ENCODE results near the gene TNFRSF1A. TPM values are rescaled to one million over a fixed set of nuclear protein-coding genes. Genes with fewer than 3 reads are reported as not detected.

The TNFRSF1A gene
- total RNA-seq, 2 experiments from 2014 or later = 16.3 to 19.2 TPM

GRCh38 chr12:6323995-6324711 lies 17.7 kb downstream of the TNFRSF1A start:
- Mint-ChIP-seq H3K27ac (peak overlapping the region; percentile 85), H3K9me3 (no peaks in the 10 kb centered on the region), H3K27me3 (no peaks in the 10 kb centered on the region), H3K4me3 (peak overlapping the region; percentile 86), H3K4me1 (ENCODE audit: low read depth) (peaks cover 56% of the 10 kb centered on the region), H3K36me3 (ENCODE audit: low read depth) (peaks cover 22% of the 10 kb centered on the region)
- no peak for TF ChIP-seq CTCF (IDR thresholded peaks at IDR 0.05)
- peaks cover 40% of the 10 kb centered on the region for H3K4me1 ChIP-seq (ENCODE audit: insufficient read depth, low read length)
- no peaks in the 10 kb centered on the region for H3K27me3 ChIP-seq (ENCODE audit: control insufficient read depth in 1 of 2, insufficient read depth in 2 of 2, low read length in 2 of 2)
- ATAC-seq (ENCODE audit: poor library complexity) (no peak), DNase-seq (no peak)
- H3K36me3 ChIP-seq (ENCODE audit: insufficient read depth, low read length) = peaks cover 22% of the 10 kb centered on the region
- POLR2A ChIA-PET = interaction anchor here (1.1 to 2.6 kb wide), 9 partner anchors 11 to 146 kb away, joined by 3 to 16 read pairs (median 9); partner anchors contain the start of genes TNFRSF1A and VAMP1
- CTCF ChIA-PET = interaction anchor here (0.8 to 2.6 kb wide), 11 partner anchors 10 to 147 kb away, joined by 3 to 30 read pairs (median 8); partner anchors contain the start of gene VAMP1
- intact Hi-C loops (cut with DNase I, micrococcal nuclease) = loop anchor here in 1 of 2 experiments (2.0 to 5.0 kb wide), 4 partner anchors 13 to 213 kb away; no protein-coding TSS in a partner anchor
- peak overlapping the region; percentile 12 for H3K4me3 ChIP-seq (ENCODE audit: low read length)
- H3K27ac ChIP-seq (ENCODE audit: low read depth in 1 of 2, low read length in 2 of 2) = peak overlapping the region; percentile 12 to 47
- H3K9me3 ChIP-seq (ENCODE audit: control insufficient read depth in 1 of 2, insufficient read depth in 1 of 2, low read length in 2 of 2) = no peaks in the 10 kb centered on the region

- Mint-ChIP-seq H3K27me3 (no peaks in the 10 kb centered on the region), H3K36me3 (ENCODE audit: low read depth) (peaks cover 16% of the 10 kb centered on the region), H3K4me3 (peak overlapping the region; percentile 86), H3K27ac (peak overlapping the region; percentile 85), H3K9me3 (no peaks in the 10 kb centered on the region), H3K4me1 (ENCODE audit: low read depth) (peaks cover 60% of the 10 kb centered on the region)
- H3K4me3 ChIP-seq (ENCODE audit: low read length) = peak overlapping the region; percentile 12
- ATAC-seq (ENCODE audit: poor library complexity) (peak; percentile 89), DNase-seq (peak in 7 of 14 experiments; percentile 18 to 83 (median 63))
- ChIA-PET CTCF (interaction anchor here (0.8 to 2.6 kb wide), 13 partner anchors 11 to 211 kb away, joined by 3 to 30 read pairs (median 7); partner anchors contain the start of gene VAMP1), POLR2A (interaction anchor here (0.7 to 2.6 kb wide), 11 partner anchors 11 to 215 kb away, joined by 3 to 16 read pairs (median 7); partner anchors contain the start of genes TNFRSF1A and VAMP1)
- intact Hi-C loops (cut with DNase I, micrococcal nuclease) = loop anchor here in 1 of 2 experiments (2.0 to 5.0 kb wide), 4 partner anchors 13 to 214 kb away; no protein-coding TSS in a partner anchor
- H3K27me3 ChIP-seq (ENCODE audit: control insufficient read depth in 1 of 2, insufficient read depth in 2 of 2, low read length in 2 of 2) = no peaks in the 10 kb centered on the region
- H3K9me3 ChIP-seq (ENCODE audit: control insufficient read depth in 1 of 2, insufficient read depth in 1 of 2, low read length in 2 of 2) = no peaks in the 10 kb centered on the region
- peaks cover 45% of the 10 kb centered on the region for H3K4me1 ChIP-seq (ENCODE audit: insufficient read depth, low read length)
- peaks cover 15% of the 10 kb centered on the region for H3K36me3 ChIP-seq (ENCODE audit: insufficient read depth, low read length)
- TF ChIP-seq CTCF (IDR thresholded peaks at IDR 0.05) = peak; percentile 72
- H3K27ac ChIP-seq (ENCODE audit: low read depth in 1 of 2, low read length in 2 of 2) = peak overlapping the region; percentile 12 to 13
These were observed 18.4 kb downstream of the TNFRSF1A start for GRCh38 chr12:6323340-6323994.

GRCh38 chr12:6322969-6323339 lies 18.9 kb downstream of the TNFRSF1A start:
- Mint-ChIP-seq H3K9me3 (no peaks in the 10 kb centered on the region), H3K27me3 (no peaks in the 10 kb centered on the region), H3K27ac (peak overlapping the region; percentile 85), H3K4me3 (peak overlapping the region; percentile 86), H3K36me3 (ENCODE audit: low read depth) (peaks cover 11% of the 10 kb centered on the region), H3K4me1 (ENCODE audit: low read depth) (peaks cover 65% of the 10 kb centered on the region)
- POLR2A ChIA-PET = interaction anchor here (0.7 to 2.6 kb wide), 11 partner anchors 12 to 215 kb away, joined by 3 to 16 read pairs (median 7); partner anchors contain the start of genes TNFRSF1A and VAMP1
- CTCF ChIA-PET = interaction anchor here (0.8 to 2.6 kb wide), 11 partner anchors 11 to 212 kb away, joined by 3 to 30 read pairs (median 8); partner anchors contain the start of gene VAMP1
- peaks cover 50% of the 10 kb centered on the region for H3K4me1 ChIP-seq (ENCODE audit: insufficient read depth, low read length)
- H3K4me3 ChIP-seq (ENCODE audit: low read length) = no peak overlapping the region
- intact Hi-C loops (cut with DNase I, micrococcal nuclease) = loop anchor here in 1 of 2 experiments (2.0 to 5.0 kb wide), 4 partner anchors 14 to 214 kb away; no protein-coding TSS in a partner anchor
- H3K27me3 ChIP-seq (ENCODE audit: control insufficient read depth in 1 of 2, insufficient read depth in 2 of 2, low read length in 2 of 2) = no peaks in the 10 kb centered on the region
- no peak overlapping the region for H3K27ac ChIP-seq (ENCODE audit: low read depth in 1 of 2, low read length in 2 of 2)
- peaks cover 10% of the 10 kb centered on the region for H3K36me3 ChIP-seq (ENCODE audit: insufficient read depth, low read length)
- DNase-seq (no peak), ATAC-seq (ENCODE audit: poor library complexity) (no peak)
- TF ChIP-seq CTCF (IDR thresholded peaks at IDR 0.05) = no peak
- H3K9me3 ChIP-seq (ENCODE audit: control insufficient read depth in 1 of 2, insufficient read depth in 1 of 2, low read length in 2 of 2) = no peaks in the 10 kb centered on the region
